GM23338 (cell line): ENCODE results near the gene SLCO3A1. TPM values are rescaled to one million over a fixed set of nuclear protein-coding genes. Genes with fewer than 3 reads are reported as not detected.

Experiments used
- ATAC-seq: fragments of 200-7000 bp; cut with Tn5 transposase; 3 replicates; pipeline ENCODE4 v1.9.1; 2020
- DNase-seq: peaks from one replicate; pipeline ENCODE4 v3.0.0-alpha.2; 2015; ENCODE audit warnings: low spot score
- H2AFZ ChIP-seq: fragments of 200-600 bp; sonication (generic); 2 replicates; pipeline ENCODE4 v1.8.0; 2016; ENCODE audit warnings: antibody characterized with exemption, mild to moderate bottlenecking, moderate library complexity
- H3F3A ChIP-seq: fragments of 200-600 bp; sonication (generic); replicated peaks from 2 replicates; pipeline ENCODE4 v1.8.0; 2017; ENCODE audit warnings: antibody characterized with exemption, mixed run types, low read depth
- H3K27ac ChIP-seq: fragments of 200-600 bp; sonication (generic); 2 replicates; pipeline ENCODE4 v1.6.1; 2016; ENCODE audit warnings: low read depth
- H3K27me3 ChIP-seq: fragments of 200-600 bp; sonication (generic); 2 replicates; pipeline ENCODE4 v1.8.0; 2016; ENCODE audit warnings: mild to moderate bottlenecking, mixed run types, moderate library complexity; ENCODE audit not compliant: insufficient read depth
- H3K36me3 ChIP-seq: fragments of 200-600 bp; sonication (generic); 2 replicates; pipeline ENCODE4 v1.8.0; 2016; ENCODE audit warnings: mild to moderate bottlenecking; ENCODE audit not compliant: insufficient read depth
- H3K4me1 ChIP-seq: fragments of 200-600 bp; sonication (generic); 2 replicates; pipeline ENCODE4 v1.8.0; 2016; ENCODE audit warnings: mild to moderate bottlenecking, moderate library complexity; ENCODE audit not compliant: insufficient read depth
- H3K4me2 ChIP-seq: fragments of 200-600 bp; sonication (generic); 2 replicates; pipeline ENCODE4 v1.7.1; 2017; ENCODE audit warnings: mixed run types
- H3K4me3 ChIP-seq: fragments of 200-600 bp; sonication (generic); 2 replicates; pipeline ENCODE4 v1.6.1; 2016; ENCODE audit warnings: mixed run types
- H3K79me2 ChIP-seq: fragments of 200-600 bp; sonication (generic); replicated peaks from 2 replicates; pipeline ENCODE4 v1.8.0; 2017; ENCODE audit warnings: mild to moderate bottlenecking; ENCODE audit not compliant: insufficient read depth
- H3K9me2 ChIP-seq: fragments of 200-600 bp; sonication (generic); 2 replicates; pipeline ENCODE4 v1.8.0; 2017; ENCODE audit not compliant: insufficient read depth
- H4K20me1 ChIP-seq: fragments of 200-600 bp; sonication (generic); replicated peaks from 2 replicates; pipeline ENCODE4 v1.8.0; 2017; ENCODE audit warnings: mild to moderate bottlenecking; ENCODE audit not compliant: insufficient read depth
- H3K27ac Mint-ChIP-seq: 2 replicates; pipeline ENCODE4 v1.8.0; 2020; ENCODE audit warnings: inconsistent platforms, mild to moderate bottlenecking, moderate library complexity, mixed read lengths
- H3K27me3 Mint-ChIP-seq: 3 replicates; pipeline ENCODE4 v1.8.0; 2022; ENCODE audit warnings: low read depth, mild to moderate bottlenecking, moderate library complexity, mixed read lengths, inconsistent platforms; ENCODE audit not compliant: insufficient read depth, poor library complexity
- H3K36me3 Mint-ChIP-seq: 3 replicates; pipeline ENCODE4 v1.8.0; 2021; ENCODE audit warnings: low read depth, mild to moderate bottlenecking, inconsistent platforms, moderate library complexity, mixed read lengths
- H3K4me1 Mint-ChIP-seq: 3 replicates; pipeline ENCODE4 v1.8.0; 2020; ENCODE audit warnings: mild to moderate bottlenecking, inconsistent platforms, mixed read lengths
- H3K4me3 Mint-ChIP-seq: 3 replicates; pipeline ENCODE4 v1.8.0; 2021; ENCODE audit warnings: moderate library complexity, mild to moderate bottlenecking, inconsistent platforms, mixed read lengths
- H3K9me3 Mint-ChIP-seq: 3 replicates; pipeline ENCODE4 v1.8.0; 2020; ENCODE audit warnings: moderate library complexity, mild to moderate bottlenecking, inconsistent platforms, mixed read lengths
- CTCF ChIP-seq, 2 experiments: fragments of 200-600 bp in 1 of 2; sonication (generic) in 1 of 2; conservative IDR thresholded peaks; 2 replicates each; pipeline versions ENCODE4 v1.5.1 to v1.6.1; 2016 to 2017; ENCODE audit warnings: antibody characterized with exemption in 2 of 2, low read depth in 2 of 2, mild to moderate bottlenecking in 2 of 2, moderate library complexity in 1 of 2
- JUNB ChIP-seq: IDR thresholded peaks from one replicate; pipeline ENCODE4 v1.6.1; 2016; ENCODE audit warnings: antibody characterized with exemption; ENCODE audit not compliant: unreplicated experiment
- REST ChIP-seq: IDR thresholded peaks from one replicate; pipeline ENCODE4 v1.6.1; 2018; ENCODE audit warnings: antibody characterized with exemption; ENCODE audit not compliant: unreplicated experiment
- ZNF331 ChIP-seq: fragments of 250-450 bp; sonication (Bioruptor Pico); IDR thresholded peaks from 2 replicates; pipeline ENCODE4 v1.5.0; 2020; ENCODE audit warnings: low read depth, mild to moderate bottlenecking, moderate library complexity
- ZNF462 ChIP-seq: fragments of 250-450 bp; sonication (Bioruptor Pico); IDR thresholded peaks from 2 replicates; pipeline ENCODE4 v1.5.0; 2020; ENCODE audit warnings: mild to moderate bottlenecking, moderate library complexity
- polyA plus RNA-seq: library from polyadenylated mRNA; unstranded; fragments of >200 nt; fragmentation: Nextera tagmentation; extraction: Ambion mirVana; gene quantifications from 2 replicates; pipeline ENCODE4 v1.2.1, GENCODE V29; 2016
- total RNA-seq: library from RNA; depleted of rRNA; stranded (reverse); fragments of >200 nt; shearing (Covaris generic); gene quantifications from 2 replicates; pipeline ENCODE4 v1.2.3, GENCODE V29; 2014

The SLCO3A1 gene
- total and polyA plus RNA-seq, 2 experiments from 2014 or later, result 7.3 to 9.4 TPM

- DNase-seq (no peak), ATAC-seq (no peak)
- H3K4me2 ChIP-seq, result no peak overlapping the region
- H3F3A ChIP-seq, result no peaks in the 10 kb centered on the region
- no peaks in the 10 kb centered on the region for H3K36me3 ChIP-seq
- H4K20me1 ChIP-seq, result no peaks in the 10 kb centered on the region; the same call in 1 of the 2 replicates
- Mint-ChIP-seq H3K27ac (no peak overlapping the region), H3K27me3 (peaks cover 2% of the 10 kb centered on the region), H3K36me3 (peaks cover 9% of the 10 kb centered on the region; the same call in 2 of the 3 replicates), H3K4me3 (no peak overlapping the region), H3K4me1 (peaks cover 15% of the 10 kb centered on the region), H3K9me3 (peaks cover 3% of the 10 kb centered on the region; the same call in 2 of the 3 replicates)
- H2AFZ ChIP-seq, result no peak overlapping the region
- TF ChIP-seq CTCF (conservative IDR thresholded peaks at IDR 0.05; ENCODE audit: low read depth in 2 of 2), result no peak
- no peak for TF ChIP-seq JUNB
- TF ChIP-seq ZNF331, result no peak
- no peaks in the 10 kb centered on the region for H3K4me1 ChIP-seq
- no peak overlapping the region for H3K27ac ChIP-seq
- H3K27me3 ChIP-seq, result no peaks in the 10 kb centered on the region
- H3K9me2 ChIP-seq, result peaks cover 5% of the 10 kb centered on the region; the same call in 1 of the 2 replicates
- H3K79me2 ChIP-seq, result peaks cover 43% of the 10 kb centered on the region
- no peak overlapping the region for H3K4me3 ChIP-seq
Observed at GRCh38 chr15:91873138-91873536, 19.6 kb downstream of the SLCO3A1 start.

GRCh38 chr15:91874171-91874570, 20.7 kb downstream of the SLCO3A1 start:
- Histone ChIP-seq H2AFZ (no peak overlapping the region), H3K4me3 (no peak overlapping the region), H3F3A (no peaks in the 10 kb centered on the region), H3K79me2 (peaks cover 39% of the 10 kb centered on the region), H3K27me3 (no peaks in the 10 kb centered on the region), H4K20me1 (no peaks in the 10 kb centered on the region; the same call in 1 of the 2 replicates), H3K4me1 (no peaks in the 10 kb centered on the region), H3K27ac (no peak overlapping the region), H3K4me2 (no peak overlapping the region), H3K9me2 (peaks cover 5% of the 10 kb centered on the region; the same call in 1 of the 2 replicates), H3K36me3 (no peaks in the 10 kb centered on the region)
- H3K4me3 Mint-ChIP-seq, result no peak overlapping the region
- no peak for ATAC-seq
- peaks cover 15% of the 10 kb centered on the region for H3K4me1 Mint-ChIP-seq
- H3K27ac Mint-ChIP-seq, result no peak overlapping the region
- H3K36me3 Mint-ChIP-seq, result peaks cover 9% of the 10 kb centered on the region; the same call in 2 of the 3 replicates
- H3K9me3 Mint-ChIP-seq, result peaks cover 3% of the 10 kb centered on the region; the same call in 2 of the 3 replicates
- no peak for DNase-seq
- peaks cover 2% of the 10 kb centered on the region for H3K27me3 Mint-ChIP-seq
- TF ChIP-seq REST, result no peak
- TF ChIP-seq CTCF (conservative IDR thresholded peaks at IDR 0.05; ENCODE audit: low read depth in 2 of 2), result no peak
- TF ChIP-seq ZNF462, result no peak
- no peak for TF ChIP-seq ZNF331
- no peak for TF ChIP-seq JUNB
